HG03045 (cell line): ENCODE measurements around the gene PARD3B.

Experiments
- ATAC-seq: cut with Tn5 transposase; IDR thresholded peaks from one replicate; pipeline ENCODE4 v1.9.1; 2021; ENCODE audit warnings: mild to moderate bottlenecking, moderate library complexity; ENCODE audit not compliant: unreplicated experiment

The PARD3B gene

GRCh38 chr2:205292665-205293295 lies 747.5 kb downstream of the PARD3B start:
- ATAC-seq = no peak

GRCh38 chr2:205293559-205293958 lies 748.3 kb downstream of the PARD3B start:
- no peak for ATAC-seq

- no peak for ATAC-seq
Measured at GRCh38 chr2:205296959-205297358, 751.7 kb downstream of the PARD3B start.

GRCh38 chr2:205297368-205297767 lies 752.1 kb downstream of the PARD3B start:
- no peak for ATAC-seq

- no peak for ATAC-seq
Measured at GRCh38 chr2:205297846-205298245, 752.6 kb downstream of the PARD3B start.

- ATAC-seq = no peak
Measured at GRCh38 chr2:205311201-205311600, 765.9 kb downstream of the PARD3B start.

- no peak for ATAC-seq
Measured at GRCh38 chr2:205321231-205321630, 776.0 kb downstream of the PARD3B start.

GRCh38 chr2:205323929-205324328 lies 778.7 kb downstream of the PARD3B start:
- no peak for ATAC-seq

GRCh38 chr2:205324355-205324754 lies 779.1 kb downstream of the PARD3B start:
- no peak for ATAC-seq

- ATAC-seq = no peak
Measured at GRCh38 chr2:205333351-205333750, 788.1 kb downstream of the PARD3B start.

GRCh38 chr2:205337274-205337673 lies 792.0 kb downstream of the PARD3B start:
- no peak for ATAC-seq

- no peak for ATAC-seq
Measured at GRCh38 chr2:205338156-205338555, 792.9 kb downstream of the PARD3B start.

GRCh38 chr2:205343103-205343502 lies 797.8 kb downstream of the PARD3B start:
- no peak for ATAC-seq

- no peak for ATAC-seq
Measured at GRCh38 chr2:205346649-205347048, 801.4 kb downstream of the PARD3B start.

GRCh38 chr2:205347899-205348298 lies 802.6 kb downstream of the PARD3B start:
- no peak for ATAC-seq

- no peak for ATAC-seq
Measured at GRCh38 chr2:205352094-205352493, 806.8 kb downstream of the PARD3B start.

GRCh38 chr2:205352593-205352992 lies 807.3 kb downstream of the PARD3B start:
- no peak for ATAC-seq

GRCh38 chr2:205357732-205358131 lies 812.5 kb downstream of the PARD3B start:
- ATAC-seq = no peak

- no peak for ATAC-seq
Measured at GRCh38 chr2:205358351-205358815, 813.1 kb downstream of the PARD3B start.

- no peak for ATAC-seq
Measured at GRCh38 chr2:205361272-205361671, 816.0 kb downstream of the PARD3B start.

- no peak for ATAC-seq
Measured at GRCh38 chr2:205361970-205362369, 816.7 kb downstream of the PARD3B start.

- ATAC-seq = no peak
Measured at GRCh38 chr2:205364261-205364660, 819.0 kb downstream of the PARD3B start.
